OCI-LY3 (cell line): Measurements from ENCODE around the gene ACOT7.

Experiments used
- H2AFZ ChIP-seq: fragments of 200-600, 300-600 bp; shearing (Covaris generic); 2 replicates; pipeline ENCODE4 v1.6.0; 2014; ENCODE audit warnings: antibody characterized with exemption, low read depth, low read length
- H3K27ac ChIP-seq: fragments of 200-600, 300-600 bp; sonication (generic); 2 replicates; pipeline ENCODE4 v1.5.1; 2014; ENCODE audit warnings: mild to moderate bottlenecking, low read length, moderate library complexity, mixed read lengths
- H3K27me3 ChIP-seq: fragments of 200-600, 300-600 bp; sonication (generic); 2 replicates; pipeline ENCODE4 v1.6.1; 2014; ENCODE audit warnings: low read depth, low read length, mixed read lengths
- H3K36me3 ChIP-seq: fragments of 200-600, 300-600 bp; sonication (generic); replicated peaks from 2 replicates; pipeline ENCODE3; 2014; ENCODE audit warnings: low read depth, low read length, mixed read lengths
- H3K4me1 ChIP-seq: fragments of 300-600, 200-600 bp; sonication (generic); 2 replicates; pipeline ENCODE4 v1.6.1; 2014; ENCODE audit warnings: low read length, mixed read lengths
- H3K4me2 ChIP-seq: fragments of 200-600, 300-600 bp; sonication (generic); 2 replicates; pipeline ENCODE4 v1.6.1; 2014; ENCODE audit warnings: low read length, mixed read lengths
- H3K4me3 ChIP-seq: fragments of 300-600, 200-600 bp; sonication (generic); 2 replicates; pipeline ENCODE4 v1.5.1; 2014; ENCODE audit warnings: antibody characterized with exemption, mild to moderate bottlenecking, low read length, moderate library complexity
- H3K79me2 ChIP-seq: fragments of 300-600, 200-600 bp; shearing (Covaris generic); 2 replicates; pipeline ENCODE4 v1.6.1; 2014; ENCODE audit warnings: mild to moderate bottlenecking, low read length, mixed read lengths
- H3K9ac ChIP-seq: fragments of 300-600, 200-600 bp; shearing (Covaris generic); 2 replicates; pipeline ENCODE4 v1.6.0; 2014; ENCODE audit warnings: mild to moderate bottlenecking, low read length, moderate library complexity
- H3K9me3 ChIP-seq: fragments of 200-600, 300-600 bp; shearing (Covaris generic); 2 replicates; pipeline ENCODE4 v1.6.1; 2014; ENCODE audit warnings: low read length, mixed read lengths; ENCODE audit not compliant: insufficient read depth
- H4K20me1 ChIP-seq: fragments of 200-600, 300-600 bp; sonication (generic); 2 replicates; pipeline ENCODE4 v1.6.1; 2016; ENCODE audit warnings: low read length, mixed read lengths; ENCODE audit not compliant: insufficient read depth
- EZH2phosphoT487 ChIP-seq: fragments of 200-600 bp; shearing (Covaris generic); IDR thresholded peaks from 2 replicates; pipeline ENCODE4 v1.6.1; 2018; ENCODE audit warnings: antibody characterized with exemption, mixed run types, low read depth
- TF ChIP-seq, protein P1 (sequence below): fragments of 200-600, 300-600 bp; sonication (generic); IDR thresholded peaks from 2 replicates; pipeline ENCODE4 v1.5.1; 2014; ENCODE audit warnings: antibody characterized with exemption, low read length, low read depth

The ACOT7 gene

DNA sequence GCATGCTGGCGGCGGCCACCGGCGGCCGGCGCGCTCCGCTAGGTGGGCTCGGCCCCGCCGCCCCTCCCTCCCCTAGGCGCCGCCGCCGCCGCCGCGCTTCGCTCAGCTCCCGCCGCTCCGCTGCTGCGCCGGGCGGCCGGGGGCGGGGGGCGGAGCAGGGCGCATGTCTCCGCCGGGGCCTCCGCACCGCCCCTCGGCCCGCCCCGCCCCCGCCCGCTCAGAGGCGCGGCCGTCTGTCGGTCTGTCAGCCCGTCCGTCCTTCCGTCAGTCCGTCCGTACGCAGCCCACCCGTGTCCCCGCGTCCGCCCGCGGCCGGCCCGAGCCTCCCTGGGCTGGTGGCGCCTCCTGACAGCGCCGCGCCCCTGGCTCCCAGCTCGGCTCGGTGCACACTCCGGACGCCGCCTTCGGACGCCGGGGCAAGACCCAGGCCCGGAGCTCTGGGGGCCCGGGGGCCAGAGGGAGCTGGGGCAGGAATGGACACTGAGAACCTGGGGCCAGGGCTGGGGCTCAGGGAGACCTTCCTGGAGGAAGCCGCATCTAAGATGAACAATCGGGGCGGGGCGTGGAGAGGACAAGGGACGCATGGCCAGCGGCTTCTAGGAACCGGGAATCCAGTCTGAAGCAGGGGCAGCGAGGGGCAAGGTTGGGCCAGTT lies 132.5 kb downstream of the ACOT7 start, which contains the start of gene GPR153:
Gene GPR153 (minus strand): TSS at position 138 of the 654 bp plus-strand sequence. CDS start 6,193 bp downstream, outside the sequence.
- peak within 1 kb of the TSS; percentile 80 for H3K4me3 ChIP-seq
- peak within 1 kb of the TSS; percentile 43 for H3K9ac ChIP-seq
- H3K36me3 ChIP-seq, result no peaks in the 10 kb centered on the region
- H3K27me3 ChIP-seq, result no peaks in the 10 kb centered on the region
- peak within 1 kb of the TSS; percentile 78 for H3K4me2 ChIP-seq
- no peak within 1 kb of the TSS for H3K27ac ChIP-seq
- H2AFZ ChIP-seq, result no peak within 1 kb of the TSS
- H3K4me1 ChIP-seq, result no peaks in the 10 kb centered on the region
- TF ChIP-seq EZH2phosphoT487, result no peak
- TF ChIP-seq, protein P1, sequence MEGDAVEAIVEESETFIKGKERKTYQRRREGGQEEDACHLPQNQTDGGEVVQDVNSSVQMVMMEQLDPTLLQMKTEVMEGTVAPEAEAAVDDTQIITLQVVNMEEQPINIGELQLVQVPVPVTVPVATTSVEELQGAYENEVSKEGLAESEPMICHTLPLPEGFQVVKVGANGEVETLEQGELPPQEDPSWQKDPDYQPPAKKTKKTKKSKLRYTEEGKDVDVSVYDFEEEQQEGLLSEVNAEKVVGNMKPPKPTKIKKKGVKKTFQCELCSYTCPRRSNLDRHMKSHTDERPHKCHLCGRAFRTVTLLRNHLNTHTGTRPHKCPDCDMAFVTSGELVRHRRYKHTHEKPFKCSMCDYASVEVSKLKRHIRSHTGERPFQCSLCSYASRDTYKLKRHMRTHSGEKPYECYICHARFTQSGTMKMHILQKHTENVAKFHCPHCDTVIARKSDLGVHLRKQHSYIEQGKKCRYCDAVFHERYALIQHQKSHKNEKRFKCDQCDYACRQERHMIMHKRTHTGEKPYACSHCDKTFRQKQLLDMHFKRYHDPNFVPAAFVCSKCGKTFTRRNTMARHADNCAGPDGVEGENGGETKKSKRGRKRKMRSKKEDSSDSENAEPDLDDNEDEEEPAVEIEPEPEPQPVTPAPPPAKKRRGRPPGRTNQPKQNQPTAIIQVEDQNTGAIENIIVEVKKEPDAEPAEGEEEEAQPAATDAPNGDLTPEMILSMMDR, result no peak
- H3K9me3 ChIP-seq, result no peaks in the 10 kb centered on the region
- no peaks in the 10 kb centered on the region; the same call in 1 of the 2 replicates for H4K20me1 ChIP-seq
- H3K79me2 ChIP-seq, result no peaks in the 10 kb centered on the region

DNA sequence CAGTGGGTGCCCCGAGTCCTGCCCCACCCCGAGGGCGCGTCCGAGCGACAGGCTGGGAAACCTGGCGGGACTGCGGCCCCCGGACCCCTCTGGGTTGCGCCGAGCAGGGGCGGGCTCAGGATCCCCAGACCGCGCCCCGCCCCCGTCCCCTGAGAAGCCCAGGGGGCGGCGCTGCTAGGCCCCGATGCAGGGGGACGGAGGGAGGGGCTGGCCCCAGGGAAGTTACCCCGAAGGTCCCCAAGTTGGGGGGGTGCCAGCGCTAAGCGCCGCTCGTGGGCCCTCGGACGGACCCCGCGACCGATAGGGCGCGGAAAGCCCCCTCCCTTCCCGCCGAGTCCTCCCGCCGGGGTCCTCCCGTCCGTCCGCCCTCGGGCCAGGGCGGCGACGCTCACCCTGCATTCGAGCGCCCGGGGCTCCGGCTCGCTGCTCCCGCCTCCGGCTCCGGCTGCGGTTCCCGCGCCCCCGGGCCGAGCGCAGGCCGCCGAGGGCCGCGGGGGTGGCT lies 133.1 kb downstream of the ACOT7 start:
- Histone ChIP-seq H3K79me2 (no peaks in the 10 kb centered on the region), H3K36me3 (no peaks in the 10 kb centered on the region), H4K20me1 (no peaks in the 10 kb centered on the region; the same call in 1 of the 2 replicates), H3K27me3 (no peaks in the 10 kb centered on the region), H3K4me3 (peak overlapping the region; percentile 80), H2AFZ (no peak overlapping the region), H3K9ac (peak overlapping the region; percentile 43), H3K4me2 (peak overlapping the region; percentile 64), H3K27ac (no peak overlapping the region), H3K9me3 (no peaks in the 10 kb centered on the region), H3K4me1 (no peaks in the 10 kb centered on the region)
- TF ChIP-seq EZH2phosphoT487, result no peak
- TF ChIP-seq, protein P1, result no peak

DNA sequence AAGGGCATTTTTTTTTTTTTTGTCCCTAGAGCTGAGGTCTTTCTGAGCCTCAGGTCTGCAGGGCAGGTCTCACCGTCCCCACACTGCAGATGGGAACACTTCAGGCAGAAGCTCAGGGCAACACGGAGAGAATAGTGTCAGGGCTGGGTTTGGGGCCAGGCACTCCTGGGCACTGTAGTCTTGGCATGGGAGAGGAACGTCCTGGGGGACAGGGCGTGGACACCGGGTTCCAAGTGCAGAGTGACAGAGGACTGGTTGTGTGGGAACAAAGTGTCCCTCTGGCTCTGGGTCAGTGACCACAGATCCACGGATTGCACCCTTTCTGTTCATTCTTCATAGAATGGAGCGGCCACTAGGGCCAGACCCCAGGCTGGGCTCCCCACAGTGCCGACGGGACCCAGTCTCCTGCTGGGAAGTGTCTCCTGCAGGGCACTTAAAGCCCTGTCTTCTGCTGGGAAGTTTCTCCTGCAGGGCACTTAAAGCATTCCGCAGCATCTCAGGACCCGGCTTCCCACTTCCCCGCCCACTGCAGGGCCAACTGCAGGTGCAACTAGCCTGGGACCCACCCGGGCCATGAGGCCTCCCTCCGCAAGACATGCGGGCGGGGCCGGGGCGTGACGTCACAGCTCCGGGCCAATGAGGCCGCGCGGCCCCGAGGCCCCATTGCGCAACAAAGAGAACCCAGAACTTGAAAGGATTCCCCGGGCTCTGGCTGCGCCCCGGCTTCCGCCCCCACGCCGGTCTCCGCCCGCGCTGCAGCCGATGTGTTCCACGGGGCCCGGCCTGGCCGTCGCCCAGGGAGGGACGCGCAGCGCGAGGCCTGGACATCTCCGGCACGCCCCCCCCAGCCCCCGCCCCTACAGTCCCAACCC lies 133.8 kb downstream of the ACOT7 start:
- no peak overlapping the region for H3K27ac ChIP-seq
- TF ChIP-seq, protein P1, result no peak
- no peak for TF ChIP-seq EZH2phosphoT487
- H3K9ac ChIP-seq, result peak overlapping the region; percentile 43
- no peaks in the 10 kb centered on the region; the same call in 1 of the 2 replicates for H4K20me1 ChIP-seq
- no peaks in the 10 kb centered on the region for H3K9me3 ChIP-seq
- no peaks in the 10 kb centered on the region for H3K79me2 ChIP-seq
- peak overlapping the region; percentile 64 for H3K4me2 ChIP-seq
- H3K36me3 ChIP-seq, result no peaks in the 10 kb centered on the region
- H3K27me3 ChIP-seq, result no peaks in the 10 kb centered on the region
- peak overlapping the region; percentile 80 for H3K4me3 ChIP-seq
- no peaks in the 10 kb centered on the region for H3K4me1 ChIP-seq
- H2AFZ ChIP-seq, result no peak overlapping the region

DNA sequence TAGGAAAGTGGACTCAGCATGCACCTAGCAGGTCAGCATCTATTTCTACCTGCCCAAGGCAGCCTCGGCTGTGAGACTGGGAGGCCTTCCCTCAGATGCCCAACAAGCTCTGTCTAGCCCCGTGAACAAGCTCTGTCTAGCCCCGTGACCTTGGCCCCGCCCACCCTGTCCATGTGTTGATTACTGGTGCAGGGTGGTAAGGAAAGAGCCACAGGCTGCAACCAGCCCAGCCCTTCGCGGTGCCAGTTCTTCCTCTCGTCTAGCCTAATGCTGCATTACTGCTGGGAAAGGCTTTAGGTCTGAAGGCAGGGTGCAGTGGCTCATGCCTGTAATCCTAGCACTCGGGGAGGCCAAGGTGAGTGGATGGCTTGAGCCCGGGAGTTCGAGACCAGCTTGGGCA lies 134.9 kb downstream of the ACOT7 start:
- Histone ChIP-seq H3K36me3 (no peaks in the 10 kb centered on the region), H2AFZ (no peak overlapping the region), H3K27ac (no peak overlapping the region), H3K9ac (no peak overlapping the region), H3K79me2 (no peaks in the 10 kb centered on the region), H3K4me3 (no peak overlapping the region), H3K27me3 (no peaks in the 10 kb centered on the region), H4K20me1 (no peaks in the 10 kb centered on the region; the same call in 1 of the 2 replicates), H3K4me1 (no peaks in the 10 kb centered on the region), H3K4me2 (no peak overlapping the region), H3K9me3 (no peaks in the 10 kb centered on the region)
- TF ChIP-seq, protein P1, result no peak
- no peak for TF ChIP-seq EZH2phosphoT487
